Globus pallidus (tissue), 1 donor: Measurements from ENCODE around the gene AIP.
"Not testable (repeated sequence)": the region's sequence is repeated elsewhere in the genome, so short reads cannot be mapped to it uniquely, and the experiment has no call there.

ENCODE experiments used
- DNase-seq: peaks from one replicate; pipeline ENCODE4 v3.0.0-alpha.2; 2015; ENCODE audit warnings: low spot score

The AIP gene

DNA sequence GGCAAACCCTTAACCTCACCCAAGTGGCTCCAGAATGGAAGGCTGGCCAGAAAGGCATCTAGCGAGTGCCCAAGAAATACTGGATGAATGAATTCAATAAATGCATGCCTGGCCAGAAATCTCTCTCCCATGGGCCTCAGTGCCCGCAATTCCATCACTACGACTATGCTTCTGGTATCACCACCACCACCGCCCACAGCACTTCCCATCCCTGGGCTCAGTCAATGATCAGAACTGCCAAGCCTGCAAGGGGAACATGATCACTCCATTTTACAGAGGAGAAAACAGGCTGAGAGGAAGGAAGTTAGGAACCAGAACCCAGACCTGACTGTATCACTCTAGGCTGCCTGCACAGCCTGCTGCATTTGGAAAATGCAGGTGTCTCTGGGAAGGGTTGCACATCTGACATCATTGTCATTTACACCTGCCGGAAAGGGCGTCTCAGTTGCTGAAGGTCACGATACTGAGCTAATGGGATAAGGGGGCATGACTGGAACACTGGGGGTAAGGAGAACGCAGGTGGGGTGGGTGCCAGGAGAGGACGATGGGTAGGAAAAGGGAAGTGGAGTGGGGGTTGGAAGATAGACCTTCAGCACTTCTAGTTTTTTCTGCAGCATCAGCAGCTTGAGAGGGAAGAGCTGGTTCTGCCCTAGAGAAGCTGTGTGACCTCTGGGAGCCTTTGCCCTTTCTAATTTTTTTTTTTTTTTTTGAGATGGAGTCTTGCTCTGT is 33.5 kb upstream of the AIP start:
- no peak for DNase-seq

- no peak for DNase-seq
Observed at GRCh38 chr11:67450796-67451657, 31.8 kb upstream of the AIP start.

DNA sequence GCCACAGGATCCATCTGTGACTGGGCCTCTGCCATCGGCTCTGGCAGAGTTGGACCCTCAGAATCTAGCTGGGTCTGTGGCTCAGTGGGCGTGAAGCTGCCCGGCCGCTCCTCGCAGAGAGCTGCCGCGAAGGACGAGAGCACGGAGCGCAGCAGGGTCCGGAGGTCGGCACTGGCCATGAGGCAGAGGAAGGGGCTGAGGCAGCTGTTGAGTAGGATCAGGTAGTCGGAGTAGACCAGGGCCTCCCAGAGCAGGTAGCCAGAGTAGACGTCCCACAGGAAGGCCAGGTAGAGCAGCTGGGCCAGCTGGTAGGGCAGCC is 31.2 kb upstream of the AIP start:
- no peak for DNase-seq

DNA sequence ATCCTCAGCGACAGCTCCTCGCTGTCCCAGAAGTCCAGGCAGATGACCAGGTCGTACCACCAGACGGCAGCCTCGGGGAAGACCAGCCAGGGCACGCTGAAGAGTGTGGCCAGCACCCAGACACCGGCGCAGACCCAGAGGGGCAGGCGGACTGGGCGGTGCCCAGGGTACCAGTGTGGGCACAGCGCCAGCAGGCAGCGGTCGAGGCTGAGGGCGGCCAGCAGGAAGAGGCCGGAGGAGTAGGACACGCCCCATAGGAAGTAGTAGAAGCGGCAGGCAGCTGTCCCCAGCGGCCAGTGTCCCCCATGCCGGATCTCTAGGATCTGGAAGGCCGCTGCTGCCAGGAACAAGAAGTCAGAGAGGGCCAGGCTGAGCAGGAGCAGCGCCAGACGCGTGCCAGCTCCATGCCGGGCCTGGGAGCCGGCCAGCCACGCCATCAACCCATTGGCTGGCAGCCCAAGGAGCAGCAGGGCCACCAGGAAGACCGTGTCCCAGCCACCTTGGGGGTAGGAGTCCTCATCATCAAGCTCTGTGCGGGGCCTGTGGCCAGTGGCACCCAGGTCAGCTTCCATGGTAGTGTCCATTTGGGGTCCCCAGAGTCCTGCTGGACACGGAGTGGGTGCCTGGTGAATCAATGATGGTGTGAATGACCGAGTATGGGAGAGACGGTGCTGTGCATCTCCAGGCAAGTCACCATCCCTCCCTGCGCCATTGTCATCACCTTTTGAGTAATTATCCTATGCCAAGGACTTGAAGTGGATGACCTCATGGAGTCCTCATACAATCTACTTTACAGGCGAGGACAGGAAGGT is 30.5 kb upstream of the AIP start, which contains the start of gene GPR152:
Gene GPR152 (minus strand): TSS at position 589 of the 812 bp plus-strand sequence. CDS start 5 bp downstream, at position 584.
- no peak for DNase-seq

DNA sequence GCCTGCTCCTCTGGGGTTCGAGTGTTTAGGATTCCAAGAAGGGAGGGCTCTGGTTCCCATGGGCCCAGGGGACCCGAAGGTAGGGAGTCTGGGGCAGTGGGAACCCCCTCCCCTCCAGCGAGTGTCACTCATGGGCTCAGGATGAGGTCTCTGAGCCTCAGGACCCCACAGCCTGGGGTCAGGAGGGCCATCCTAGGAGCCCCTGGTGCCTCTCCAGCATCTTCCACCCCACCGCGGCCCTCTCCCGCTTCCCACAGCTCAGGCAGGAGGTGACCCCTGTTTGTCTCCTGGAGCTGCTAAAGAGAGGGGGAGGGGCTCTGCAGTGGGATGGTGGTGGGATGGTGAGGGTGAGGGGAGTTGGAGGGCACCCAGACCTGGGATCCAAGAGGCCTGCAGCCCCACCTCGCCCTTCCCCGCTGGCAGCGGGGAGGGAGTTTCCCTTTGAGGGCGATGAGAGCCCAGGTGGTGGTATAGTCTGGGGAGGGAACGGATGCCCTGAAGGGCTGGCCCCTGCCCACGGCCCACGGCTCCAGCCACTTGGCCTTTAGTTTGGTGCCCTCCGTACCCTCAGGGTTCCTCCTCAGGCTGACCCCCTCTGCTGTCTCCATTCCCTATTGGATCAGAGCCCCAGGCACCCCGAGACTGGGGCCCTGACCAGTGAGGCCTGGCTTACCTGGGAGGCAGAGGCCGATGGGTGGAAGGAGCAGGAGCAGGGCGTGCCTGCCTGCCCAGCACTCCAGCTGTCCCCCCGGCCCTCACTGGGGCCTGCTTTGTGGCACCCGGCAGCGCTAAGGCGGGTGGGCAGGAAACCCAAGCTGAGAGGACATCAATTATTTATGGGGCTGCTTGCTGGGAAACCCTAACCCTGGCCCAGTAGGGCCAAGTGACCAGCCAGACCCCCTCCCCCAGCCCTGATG is 28.8 kb upstream of the AIP start:
- DNase-seq = no peak

DNA sequence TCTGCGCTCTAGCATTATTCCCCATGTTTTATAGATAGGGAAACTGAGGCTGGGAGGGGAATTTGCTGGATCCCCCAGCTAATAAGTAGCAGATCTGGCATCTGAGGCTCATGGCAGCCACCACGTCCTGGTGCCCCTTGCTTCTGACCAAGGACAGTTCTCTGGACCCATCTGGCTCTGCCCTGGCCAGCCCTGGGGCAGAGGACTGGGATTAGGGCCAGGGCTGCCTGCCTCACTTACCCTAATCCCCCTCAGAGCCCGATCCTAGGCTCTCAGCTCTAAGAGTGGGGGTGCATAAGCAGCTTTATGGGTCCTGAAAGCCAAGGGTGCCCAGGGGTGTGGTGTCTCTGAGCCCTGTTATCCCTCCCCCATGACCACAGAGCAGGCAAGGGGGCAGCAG is 27.8 kb upstream of the AIP start, which contains the start of gene CABP4:
Gene CABP4 (plus strand): TSS at position 301 of the 400 bp plus-strand sequence. CDS start 70 bp downstream, at position 371.
- DNase-seq = no peak

GRCh38 chr11:67456068-67456705 is 26.6 kb upstream of the AIP start:
- no peak for DNase-seq

GRCh38 chr11:67457453-67457852 is 25.4 kb upstream of the AIP start:
- no peak for DNase-seq

GRCh38 chr11:67458266-67458665 is 24.6 kb upstream of the AIP start:
- no peak for DNase-seq

DNA sequence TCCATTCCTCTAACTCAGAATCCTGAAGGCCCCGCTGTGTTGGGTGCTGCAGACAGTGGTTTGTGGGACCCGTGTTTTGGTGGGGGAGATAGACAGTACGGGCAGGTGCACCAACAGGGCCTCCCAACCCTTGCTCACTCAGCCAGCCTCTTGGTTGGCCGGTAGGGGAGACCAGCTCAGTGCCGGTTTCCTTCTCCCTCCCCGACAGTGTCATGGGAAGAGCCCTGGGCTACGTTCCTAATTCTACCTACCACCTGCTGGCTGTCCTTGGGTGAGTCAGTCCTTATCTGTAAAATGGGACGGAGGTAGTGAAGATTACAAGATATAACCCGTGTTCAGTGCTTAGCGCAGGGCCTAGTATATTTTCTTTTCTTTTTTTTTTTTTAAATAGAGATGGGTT is 19.6 kb upstream of the AIP start:
- DNase-seq = no peak

DNA sequence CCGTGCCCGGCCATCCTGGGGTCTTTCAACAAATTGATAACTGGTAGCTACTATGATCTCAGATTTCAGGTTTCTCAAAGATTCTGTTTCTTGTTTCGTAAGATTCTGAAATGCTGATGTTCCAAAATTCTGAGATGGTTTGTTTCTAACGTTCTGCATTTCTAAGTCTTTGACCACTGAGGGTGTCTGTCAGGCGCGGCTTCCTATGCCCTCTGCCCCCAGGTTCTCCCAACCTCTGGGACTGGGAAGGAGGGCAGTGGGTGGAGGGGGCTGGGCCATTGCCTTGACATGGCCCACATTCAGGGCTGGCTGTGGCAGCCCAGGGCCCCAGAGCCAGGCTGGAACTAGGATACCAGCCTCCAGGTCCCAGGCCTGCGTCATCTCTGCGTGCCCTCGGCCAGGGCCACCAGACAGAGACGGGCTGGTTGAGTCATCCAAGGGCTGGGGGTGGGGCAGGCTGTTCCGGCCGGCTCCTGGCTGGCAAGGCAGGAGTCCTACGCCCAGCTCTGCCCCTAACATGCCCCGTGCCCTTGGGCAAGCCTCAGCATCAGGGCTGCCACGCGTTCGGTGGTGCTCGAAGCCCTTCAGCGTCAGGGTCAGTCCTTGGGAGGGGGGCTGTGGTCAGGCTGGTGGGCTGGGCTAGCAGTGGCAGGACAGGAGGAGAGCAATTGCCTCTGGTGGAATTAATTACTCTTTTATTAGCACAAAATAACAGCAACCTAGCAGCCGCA is 19.0 kb upstream of the AIP start:
- DNase-seq = no peak

- peak; percentile 81 for DNase-seq
Observed at GRCh38 chr11:67464411-67465188, 18.2 kb upstream of the AIP start.

GRCh38 chr11:67465189-67465510 is 17.7 kb upstream of the AIP start:
- DNase-seq = no peak

GRCh38 chr11:67465530-67465929 is 17.3 kb upstream of the AIP start:
- DNase-seq = not testable (repeated sequence)

DNA sequence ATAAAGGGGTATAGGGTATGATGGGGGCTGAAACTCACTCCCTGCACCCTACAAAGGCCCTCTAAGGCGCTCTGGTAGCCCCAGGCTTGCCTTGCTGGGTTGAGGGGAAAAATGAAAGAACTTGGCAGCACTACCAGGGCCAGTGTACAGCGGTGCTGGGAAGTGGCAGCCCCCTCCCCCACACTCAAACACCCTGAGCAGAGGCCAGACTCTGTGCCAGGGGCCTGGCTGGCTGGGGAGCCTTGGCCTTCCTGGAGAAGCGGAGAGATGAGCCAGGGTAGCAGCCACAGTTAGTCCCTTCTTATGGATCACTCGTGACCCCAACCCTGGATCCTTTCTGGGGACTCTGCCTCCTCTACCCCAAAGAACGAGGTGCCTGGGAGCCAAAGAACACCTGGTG is 16.5 kb upstream of the AIP start:
- DNase-seq = no peak

DNA sequence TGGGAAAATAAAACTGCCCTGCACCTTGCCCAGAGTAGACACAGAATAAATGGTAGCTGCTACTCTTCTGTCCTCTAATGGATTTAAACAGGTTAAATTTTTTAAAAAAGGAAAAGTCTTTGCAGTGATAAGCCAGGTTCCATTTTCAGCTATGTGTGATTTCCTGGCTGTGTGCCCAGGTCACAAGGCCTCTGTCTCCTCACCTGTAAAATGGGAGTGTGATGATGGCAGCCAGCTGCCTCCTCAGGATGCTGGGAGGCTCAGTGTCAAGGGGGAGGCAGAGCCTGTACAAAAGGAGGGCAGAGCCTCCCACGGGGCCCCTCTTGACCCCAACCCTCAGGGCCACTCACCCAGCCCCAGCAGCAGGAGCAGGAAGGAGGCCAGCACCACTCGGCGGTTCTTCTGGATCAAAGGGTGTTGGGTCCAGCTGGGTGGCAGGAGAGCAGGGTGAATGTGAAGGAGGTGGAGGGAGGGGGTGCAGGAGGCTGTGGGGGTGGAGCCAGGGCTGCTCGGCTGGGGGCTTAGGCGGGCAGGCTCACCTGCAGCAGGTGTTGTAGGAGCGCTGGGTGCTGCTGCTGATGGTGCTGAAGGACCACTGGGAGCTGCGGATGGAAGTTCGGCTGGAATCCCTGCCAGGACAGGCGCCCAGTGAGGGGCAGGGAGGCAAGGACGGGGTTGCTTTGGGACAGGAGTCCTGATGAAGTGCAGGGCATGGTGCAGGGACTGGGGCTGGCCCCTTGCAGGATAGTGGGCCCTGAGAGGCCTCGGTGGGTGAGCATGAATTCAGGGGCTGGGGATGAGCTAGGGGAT is 15.7 kb upstream of the AIP start:
- no peak for DNase-seq

GRCh38 chr11:67468056-67468455 is 14.8 kb upstream of the AIP start:
- DNase-seq = no peak

DNA sequence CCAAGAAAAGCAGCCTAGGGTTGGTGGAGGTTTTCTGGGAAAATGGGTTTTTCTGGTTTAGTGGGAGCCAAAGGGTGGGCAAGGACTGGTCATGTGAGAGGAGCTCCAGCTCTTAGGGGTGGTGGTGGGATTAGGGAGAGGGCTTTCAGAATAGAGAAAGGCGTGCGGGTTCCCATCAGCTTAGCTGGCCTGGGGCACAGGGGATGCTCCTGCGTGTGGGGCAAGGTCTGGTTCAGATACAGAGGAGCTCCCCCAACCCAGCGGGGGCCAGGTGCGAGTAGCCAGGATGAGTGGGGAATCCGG is 14.4 kb upstream of the AIP start:
- no peak for DNase-seq
